Activated CD4-positive, alpha-beta T cell treated with anti-CD3 and anti-CD28 coated beads, Interleukin-2, amount 50 U/mL, for 4 hours (primary cell): ENCODE results near the gene PCDHGA3.
"Not testable (repeated sequence)": the region's sequence is repeated elsewhere in the genome, so short reads cannot be mapped to it uniquely, and the experiment has no call there.

Experiments
- DNase-seq, 2 experiments: peaks; one replicate each; pipeline ENCODE4 v3.0.0-alpha.2; 2020

PCDHGA3 gene

GRCh38 chr5:141349917-141350619 lies 6.4 kb downstream of the PCDHGA3 start, which contains the start of gene PCDHGB1:
PCDHGB1 (plus strand) TSS chr5:141350099; CDS start chr5:141350261, 162 bp downstream.
- peak in 1 of 2 experiments; percentile 8 for DNase-seq

GRCh38 chr5:141351591-141351990 lies 8.0 kb downstream of the PCDHGA3 start:
- DNase-seq, result no peak

DNA sequence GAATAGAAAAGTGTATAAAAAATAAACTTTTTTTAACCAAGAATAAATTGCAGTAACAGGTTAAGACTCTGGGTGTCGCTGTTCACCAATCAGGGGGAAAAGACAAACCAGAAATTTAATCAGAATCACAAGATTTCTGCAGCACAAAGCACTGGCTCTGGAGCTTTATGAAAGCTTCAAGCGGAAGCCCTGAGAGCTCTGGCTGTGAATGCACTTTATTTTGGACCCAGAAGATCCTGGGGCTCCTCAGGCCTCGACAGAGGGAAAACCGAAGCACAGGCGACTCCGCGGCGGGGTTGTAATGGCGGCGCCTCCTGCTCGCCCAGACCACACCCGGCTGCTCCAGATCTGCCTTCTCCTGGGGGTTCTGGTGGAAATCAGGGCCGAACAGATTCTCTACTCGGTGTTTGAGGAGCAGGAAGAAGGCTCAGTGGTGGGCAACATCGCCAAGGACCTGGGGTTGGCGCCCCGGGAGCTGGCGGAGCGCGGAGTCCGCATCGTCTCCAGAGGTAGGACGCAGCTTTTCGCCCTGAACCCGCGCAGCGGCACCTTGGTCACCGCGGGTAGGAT lies 11.4 kb downstream of the PCDHGA3 start, which contains the start of gene PCDHGA4:
Gene PCDHGA4, plus strand, starts transcription at position 122 of the 570 bp plus-strand sequence. Its CDS starts 87 bp downstream, at position 209.
- no peak for DNase-seq

- DNase-seq, result no peak
Observed at GRCh38 chr5:141355641-141356040, 12.0 kb downstream of the PCDHGA3 start.

GRCh38 chr5:141356133-141356532 lies 12.5 kb downstream of the PCDHGA3 start:
- DNase-seq, result no peak

DNA sequence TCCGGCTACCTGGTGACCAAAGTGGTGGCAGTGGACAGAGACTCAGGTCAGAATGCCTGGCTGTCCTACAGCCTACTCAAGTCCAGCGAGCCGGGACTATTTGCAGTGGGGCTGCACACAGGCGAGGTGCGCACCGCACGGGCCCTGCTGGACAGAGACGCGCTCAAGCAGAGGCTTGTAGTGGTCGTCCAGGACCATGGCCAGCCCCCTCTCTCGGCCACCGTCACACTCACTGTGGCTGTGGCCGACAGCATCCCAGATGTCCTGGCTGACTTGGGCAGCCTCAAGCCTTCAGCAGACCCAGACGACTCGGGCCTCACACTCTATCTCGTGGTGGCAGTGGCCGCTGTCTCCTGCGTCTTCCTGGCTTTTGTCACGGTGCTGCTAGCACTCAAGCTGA lies 13.3 kb downstream of the PCDHGA3 start:
- DNase-seq, result no peak

DNA sequence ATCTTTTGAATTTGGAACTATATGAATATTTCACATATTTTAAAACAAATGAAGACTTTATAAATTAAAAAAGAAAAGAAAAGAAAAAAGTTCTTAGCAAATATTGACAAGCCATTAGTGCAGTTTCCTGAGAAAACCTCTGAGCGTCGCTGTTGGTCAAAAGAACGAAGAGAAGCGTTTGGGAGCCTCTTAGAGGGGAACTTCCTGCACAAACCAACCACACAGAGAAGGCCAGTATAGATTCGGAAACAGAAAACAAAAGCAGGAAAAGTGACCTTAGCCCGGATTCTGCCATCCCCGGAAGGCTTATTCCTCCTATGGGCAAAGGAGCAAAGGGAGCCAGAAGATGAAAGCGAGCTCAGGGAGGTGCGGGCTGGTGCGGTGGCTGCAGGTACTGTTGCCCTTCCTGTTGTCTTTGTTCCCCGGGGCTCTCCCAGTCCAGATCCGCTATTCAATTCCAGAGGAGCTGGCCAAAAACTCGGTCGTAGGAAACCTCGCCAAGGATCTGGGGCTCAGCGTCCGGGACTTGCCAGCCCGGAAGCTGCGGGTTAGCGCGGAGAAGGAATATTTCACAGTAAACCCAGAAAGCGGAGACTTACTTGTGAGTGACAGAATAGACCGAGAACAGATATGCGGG lies 16.3 kb downstream of the PCDHGA3 start, which contains the start of gene PCDHGB2:
Gene PCDHGB2, plus strand, starts transcription at position 205 of the 637 bp plus-strand sequence. Its CDS starts 142 bp downstream, at position 347.
- no peak for DNase-seq

DNA sequence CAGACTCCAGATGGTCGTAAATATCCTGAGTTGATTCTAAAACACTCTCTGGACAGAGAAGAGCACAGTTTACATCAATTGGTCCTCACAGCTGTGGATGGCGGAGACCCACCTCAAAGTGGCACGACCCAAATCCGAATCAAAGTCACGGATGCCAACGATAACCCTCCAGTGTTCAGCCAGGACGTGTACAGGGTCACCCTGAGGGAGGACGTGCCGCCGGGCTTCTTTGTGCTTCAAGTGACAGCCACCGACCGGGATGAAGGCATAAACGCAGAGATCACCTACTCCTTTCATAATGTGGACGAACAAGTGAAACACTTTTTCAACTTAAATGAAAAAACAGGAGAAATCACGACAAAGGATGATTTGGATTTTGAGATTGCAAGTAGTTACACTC lies 17.1 kb downstream of the PCDHGA3 start:
- DNase-seq, result no peak

DNA sequence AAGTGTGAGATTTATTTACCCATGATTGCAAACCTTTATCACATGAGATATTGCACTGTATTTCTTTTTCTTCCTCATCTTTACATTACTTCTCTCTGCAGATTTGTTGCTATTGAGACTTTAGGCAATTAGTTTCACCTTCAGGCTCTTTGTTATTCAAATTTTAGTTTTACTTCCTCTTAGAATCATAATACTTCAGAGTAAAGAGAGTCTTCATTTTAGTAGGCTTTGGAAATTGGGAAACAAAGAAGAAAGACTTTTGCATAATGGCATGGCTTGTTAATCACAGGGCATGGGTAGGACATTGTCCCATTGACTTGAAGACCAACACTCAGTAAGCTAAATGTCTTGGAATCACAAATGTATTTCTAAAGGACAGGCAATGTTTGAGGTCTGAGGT lies 19.1 kb downstream of the PCDHGA3 start:
- no peak for DNase-seq

- no peak for DNase-seq
Observed at GRCh38 chr5:141363952-141364660, 20.5 kb downstream of the PCDHGA3 start, which contains the start of gene PCDHGA5. PCDHGA5 (plus strand) TSS chr5:141364162; CDS start chr5:141364331, 169 bp downstream.

- DNase-seq, result no peak
Observed at GRCh38 chr5:141366016-141366896, 22.6 kb downstream of the PCDHGA3 start.

GRCh38 chr5:141369994-141370848 lies 26.6 kb downstream of the PCDHGA3 start, which contains the start of gene PCDHGB3:
PCDHGB3 (plus strand) TSS chr5:141370242; CDS start chr5:141370395, 153 bp downstream.
- DNase-seq, result peak in 1 of 2 experiments; percentile 25

DNA sequence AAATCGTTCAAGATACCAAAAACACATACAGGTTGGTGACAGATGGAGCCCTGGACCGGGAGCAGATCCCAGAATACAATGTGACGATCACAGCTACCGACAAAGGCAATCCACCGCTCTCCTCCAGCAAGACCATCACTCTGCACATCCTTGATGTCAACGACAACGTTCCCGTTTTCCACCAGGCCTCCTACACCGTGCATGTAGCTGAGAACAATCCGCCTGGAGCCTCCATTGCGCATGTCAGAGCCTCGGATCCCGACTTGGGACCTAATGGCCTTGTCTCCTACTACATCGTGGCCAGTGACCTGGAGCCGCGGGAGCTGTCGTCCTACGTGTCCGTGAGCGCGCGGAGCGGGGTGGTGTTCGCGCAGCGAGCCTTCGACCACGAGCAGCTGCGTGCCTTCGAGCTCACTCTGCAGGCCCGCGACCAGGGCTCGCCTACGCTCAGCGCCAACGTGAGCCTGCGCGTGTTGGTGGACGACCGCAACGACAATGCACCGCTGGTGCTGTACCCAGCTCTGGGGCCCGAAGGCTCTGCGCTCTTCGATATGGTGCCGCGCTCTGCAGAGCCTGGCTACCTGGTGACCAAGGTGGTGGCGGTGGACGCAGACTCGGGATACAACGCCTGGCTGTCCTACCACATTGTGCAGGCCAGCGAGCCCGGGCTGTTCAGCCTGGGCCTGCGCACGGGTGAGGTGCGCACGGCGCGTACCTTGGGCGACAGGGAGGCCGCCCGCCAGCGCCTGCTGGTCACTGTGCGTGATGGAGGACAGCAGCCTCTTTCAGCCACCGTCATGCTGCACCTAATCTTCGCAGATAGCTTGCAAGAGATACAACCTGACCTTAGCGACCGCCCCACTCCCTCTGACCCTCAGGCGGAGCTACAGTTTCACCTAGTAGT lies 28.2 kb downstream of the PCDHGA3 start:
- DNase-seq, result no peak

- DNase-seq, result no peak
Observed at GRCh38 chr5:141373673-141374317, 30.2 kb downstream of the PCDHGA3 start, which contains the start of gene PCDHGA6. PCDHGA6 (plus strand) TSS chr5:141373891; CDS start chr5:141374084, 193 bp downstream.

DNA sequence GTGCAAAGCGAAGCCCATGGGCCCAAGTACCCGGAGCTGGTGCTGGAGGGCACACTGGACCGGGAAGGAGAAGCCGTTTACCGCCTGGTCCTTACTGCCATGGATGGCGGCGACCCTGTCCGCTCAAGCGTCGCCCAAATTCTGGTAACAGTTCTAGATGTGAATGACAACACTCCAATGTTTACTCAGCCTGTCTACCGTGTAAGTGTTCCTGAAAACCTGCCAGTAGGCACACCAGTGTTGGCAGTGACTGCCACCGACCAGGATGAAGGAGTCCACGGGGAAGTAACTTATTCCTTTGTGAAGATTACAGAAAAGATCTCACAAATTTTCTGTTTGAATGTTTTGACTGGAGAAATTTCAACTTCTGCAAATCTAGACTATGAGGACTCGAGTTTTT lies 31.0 kb downstream of the PCDHGA3 start:
- no peak for DNase-seq

- not testable (repeated sequence) for DNase-seq
Observed at GRCh38 chr5:141375444-141376155, 32.0 kb downstream of the PCDHGA3 start.

DNA sequence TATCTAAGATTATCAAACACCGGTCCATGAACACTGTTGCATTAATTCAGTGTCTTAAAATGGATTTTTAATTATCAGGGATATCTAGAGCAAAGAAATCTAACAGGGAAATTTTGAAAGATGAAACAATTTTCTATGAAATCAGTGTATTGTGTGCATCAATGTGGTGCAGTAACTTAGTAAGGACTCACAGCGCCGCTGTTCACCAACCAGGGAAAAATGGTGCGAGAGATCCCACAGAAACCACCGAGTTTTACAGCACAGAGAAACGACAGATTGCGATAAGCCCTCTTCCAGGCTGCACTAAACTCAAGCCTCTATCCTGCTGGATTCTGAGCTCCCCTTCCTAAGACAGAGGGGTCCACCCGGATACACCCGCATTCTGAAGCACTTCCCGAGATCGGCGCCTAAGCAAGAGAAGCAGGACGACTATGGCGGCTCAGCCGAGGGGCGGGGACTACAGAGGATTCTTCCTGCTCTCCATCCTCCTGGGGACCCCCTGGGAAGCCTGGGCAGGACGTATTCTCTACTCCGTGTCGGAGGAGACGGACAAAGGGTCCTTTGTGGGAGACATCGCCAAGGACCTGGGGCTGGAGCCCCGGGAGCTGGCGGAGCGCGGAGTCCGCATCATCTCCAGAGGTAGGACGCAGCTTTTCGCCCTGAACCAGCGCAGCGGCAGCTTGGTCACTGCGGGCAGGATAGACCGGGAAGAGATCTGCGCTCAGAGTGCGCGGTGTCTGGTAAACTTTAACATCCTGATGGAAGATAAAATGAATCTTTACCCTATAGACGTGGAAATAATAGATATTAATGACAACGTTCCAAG lies 39.1 kb downstream of the PCDHGA3 start, which contains the start of gene PCDHGA7:
Gene PCDHGA7, plus strand, starts transcription at position 274 of the 826 bp plus-strand sequence. Its CDS starts 158 bp downstream, at position 432.
- no peak for DNase-seq
